HS-27A (cell line): ENCODE results near the gene UBXN1.
"Not testable (repeated sequence)": the region's sequence is repeated elsewhere in the genome, so short reads cannot be mapped to it uniquely, and the experiment has no call there.

Experiments
- DNase-seq: peaks from one replicate; pipeline ENCODE4 v3.0.0-alpha.2; 2012; ENCODE audit warnings: low read depth, missing footprints

The UBXN1 gene

GRCh38 chr11:62671608-62672389 is 7.1 kb downstream of the UBXN1 start, which contains the start of the genes LBHD1 and UQCC3:
TSS of gene LBHD1 (minus strand) at chr11:62672267. CDS start at chr11:62670031, 2,236 bp downstream.
TSS of gene UQCC3 (plus strand) at chr11:62671673. CDS start at chr11:62671746, 73 bp downstream.
- peak; percentile 86 for DNase-seq

GRCh38 chr11:62671236-62671607 is 7.7 kb downstream of the UBXN1 start:
- DNase-seq = no peak

- no peak for DNase-seq
Observed at GRCh38 chr11:62669420-62670161, 9.3 kb downstream of the UBXN1 start.

- no peak for DNase-seq
Observed at GRCh38 chr11:62667460-62667859, 11.4 kb downstream of the UBXN1 start.

GRCh38 chr11:62666259-62666926 is 12.5 kb downstream of the UBXN1 start:
- no peak for DNase-seq

GRCh38 chr11:62665599-62666258 is 13.1 kb downstream of the UBXN1 start:
- no peak for DNase-seq

- DNase-seq = peak; percentile 90
Observed at GRCh38 chr11:62665075-62665598, 13.7 kb downstream of the UBXN1 start, which contains the start of the genes C11orf98 and CSKMT. TSS of gene C11orf98 (minus strand) at chr11:62665210. CDS start at chr11:62665169, 41 bp downstream. TSS of gene CSKMT (plus strand) at chr11:62665312. CDS start at chr11:62665880, 568 bp downstream.

- DNase-seq = no peak
Observed at GRCh38 chr11:62664405-62665074, 14.3 kb downstream of the UBXN1 start.

- DNase-seq = no peak
Observed at GRCh38 chr11:62656796-62657429, 22.0 kb downstream of the UBXN1 start.

- no peak for DNase-seq
Observed at GRCh38 chr11:62654297-62654696, 24.6 kb downstream of the UBXN1 start.

GRCh38 chr11:62652161-62653006 is 26.5 kb downstream of the UBXN1 start:
- peak; percentile 23 for DNase-seq

- not testable (repeated sequence) for DNase-seq
Observed at GRCh38 chr11:62650283-62650682, 28.6 kb downstream of the UBXN1 start.

- no peak for DNase-seq
Observed at GRCh38 chr11:62649486-62649885, 29.4 kb downstream of the UBXN1 start.

GRCh38 chr11:62648967-62649364 is 29.9 kb downstream of the UBXN1 start:
- DNase-seq = no peak

GRCh38 chr11:62648185-62648966 is 30.5 kb downstream of the UBXN1 start:
- DNase-seq = no peak

GRCh38 chr11:62647609-62648005 is 31.3 kb downstream of the UBXN1 start:
- no peak for DNase-seq

- no peak for DNase-seq
Observed at GRCh38 chr11:62646825-62647608, 31.9 kb downstream of the UBXN1 start.
